ENCODE measurements around the gene PRG2. TPM values are rescaled to one million over a fixed set of nuclear protein-coding genes. Genes with fewer than 3 reads are reported as not detected.

PRG2 gene
- total RNA-seq, 1 experiment from 2014 or later = not detected

GRCh38 chr11:57424792-57425564 is 34.5 kb upstream of the PRG2 start:
- CTCF ChIA-PET = no interaction called here
- ATAC-seq = no peak

More at GRCh38 chr11:57424792-57425564, 34.5 kb upstream of the PRG2 start:
- Histone ChIP-seq H3K27ac (ENCODE audit: low read length) (no peak overlapping the region), H3K36me3 (ENCODE audit: control insufficient read depth, insufficient read depth, low read length) (no peaks in the 10 kb centered on the region), H3K9me3 (ENCODE audit: control insufficient read depth, insufficient read depth, low read depth, low read length) (no peaks in the 10 kb centered on the region), H3K4me1 (ENCODE audit: control insufficient read depth, insufficient read depth, low read length) (peaks cover 8% of the 10 kb centered on the region), H3K27me3 (ENCODE audit: control insufficient read depth, insufficient read depth, low read length) (0 out of 2 replicates have a peak, but pooled peaks cover 6% of the 10 kb centered on the region), H3K4me3 (ENCODE audit: low read depth in 2 of 2, low read length in 2 of 2) (no peak overlapping the region)
- TF ChIP-seq TCF7L2 (IDR thresholded peaks at IDR 0.05; ENCODE audit: low read depth, low read length) (no peak), REST (IDR thresholded peaks at IDR 0.05; ENCODE audit: insufficient read depth in 1 of 2, low read depth in 2 of 2, low read length in 1 of 2) (no peak), POLR2AphosphoS5 (IDR thresholded peaks at IDR 0.05; ENCODE audit: low read depth, low read length) (no peak), CTCF (IDR thresholded peaks at IDR 0.05) (no peak), SIN3A (IDR thresholded peaks at IDR 0.05; ENCODE audit: borderline replicate concordance, insufficient read depth, low read depth, low read length) (no peak)
- no peak for DNase-seq (ENCODE audit: low read depth, low spot score)
- intact Hi-C loops (cut with micrococcal nuclease; ENCODE audit: unreplicated experiment) = no loop called here
- in situ Hi-C loops (cut with HindIII; ENCODE audit: low pct_unique_long_range_greater_than_20kb, low sequenced_read_pairs) = no loop called here
- no TSS peak for BruUV-seq (replicated peaks)
- POLR2A ChIA-PET = no interaction called here

All from Panc1 (cell line).